ENCODE results near the gene HES3.

The HES3 gene

DNA sequence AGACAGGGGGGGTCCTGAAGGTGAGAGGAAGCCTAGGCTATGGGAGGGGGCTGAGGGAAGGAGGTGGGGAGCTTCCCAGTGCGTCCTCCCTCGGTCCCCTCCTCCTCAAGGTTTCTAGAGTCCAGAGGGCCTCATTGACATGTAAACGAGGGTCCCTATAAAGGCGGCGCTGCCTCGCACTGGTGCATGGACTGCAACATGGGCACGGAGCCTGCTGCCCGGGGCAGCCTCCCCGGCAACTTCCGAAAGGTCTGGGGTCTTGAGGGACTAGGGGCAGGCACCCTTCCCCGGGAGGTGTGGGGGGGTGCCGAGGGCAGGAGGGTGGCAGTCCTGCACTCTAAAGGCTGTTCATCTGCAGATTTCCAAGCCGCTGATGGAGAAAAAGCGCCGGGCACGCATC is at the start of gene HES3:
Gene HES3 (plus strand): TSS at position 187 of the 400 bp plus-strand sequence. CDS start 187 bp downstream, at position 374.
- DNase-seq (ENCODE audit: low spot score), result no peak

GRCh38 chr1:6197746-6198427 is 46.1 kb upstream of the HES3 start:
- no peak for DNase-seq (ENCODE audit: low spot score)

DNA sequence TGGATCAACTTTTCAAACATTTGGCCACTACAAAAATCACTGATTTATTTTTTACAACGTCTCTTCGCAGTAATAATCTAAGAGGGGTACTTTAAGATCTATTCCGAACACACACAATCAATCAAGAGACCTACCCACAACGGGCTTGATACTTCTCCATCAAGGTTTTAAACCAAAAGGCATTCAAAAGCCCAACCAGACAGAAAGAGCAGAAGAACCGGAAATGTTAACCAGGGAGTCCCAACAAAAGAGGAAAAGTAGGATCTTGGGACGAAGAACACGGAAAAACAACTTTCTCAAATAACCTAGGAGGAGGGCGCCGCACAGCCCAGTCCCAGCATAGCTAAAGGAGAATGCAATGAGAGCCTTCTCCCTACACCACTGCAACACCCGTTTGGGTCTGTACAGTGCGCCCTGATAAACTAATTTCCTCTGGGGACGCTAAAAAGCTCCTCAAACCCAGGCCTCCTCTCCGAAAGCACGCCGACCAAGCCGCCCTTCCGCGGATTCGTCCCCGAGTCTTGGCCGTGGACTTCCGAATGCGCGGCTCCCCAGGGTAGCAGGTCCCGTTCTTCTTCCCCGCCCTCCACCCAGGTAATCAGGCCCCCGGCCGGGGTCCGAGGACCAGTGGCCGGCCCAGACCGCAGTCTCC is 45.2 kb upstream of the HES3 start:
- DNase-seq (ENCODE audit: low spot score), result no peak

GRCh38 chr1:6199298-6200187 is 44.4 kb upstream of the HES3 start, which contains the start of gene RPL22:
RPL22 (minus strand) TSS chr1:6199595; CDS start chr1:6199573, 22 bp downstream.
- peak; percentile 89 for DNase-seq (ENCODE audit: low spot score)

DNA sequence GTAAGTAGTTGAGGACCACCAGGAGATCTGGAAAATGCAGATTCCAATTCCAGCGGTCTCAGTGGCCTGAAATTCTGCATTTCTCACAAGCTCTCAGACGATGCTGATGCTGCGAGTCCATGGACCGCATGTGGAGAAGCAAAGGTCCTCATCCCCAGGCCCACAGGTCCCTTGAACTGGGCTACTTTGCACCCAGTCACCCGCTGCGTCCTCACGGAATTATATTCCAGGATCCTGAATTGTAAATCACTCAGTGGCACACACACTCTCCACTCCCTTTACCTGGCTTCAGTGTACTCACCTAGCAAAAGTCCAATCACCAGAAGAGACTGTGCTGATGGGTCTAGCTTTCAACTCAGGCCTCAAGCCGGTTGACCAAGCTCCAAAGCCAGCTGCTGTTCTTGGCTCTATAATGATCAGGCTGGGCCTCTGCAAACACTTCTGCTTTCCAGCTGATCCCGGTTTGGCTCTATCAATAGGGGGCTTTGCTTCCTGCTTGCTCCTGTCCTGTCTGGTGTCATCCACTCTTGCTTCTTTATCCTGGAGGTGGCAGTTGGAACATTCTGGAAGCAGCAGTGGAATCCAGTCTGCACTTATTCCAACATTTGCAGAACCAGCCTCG is 43.7 kb upstream of the HES3 start:
- DNase-seq (ENCODE audit: low spot score), result no peak

DNA sequence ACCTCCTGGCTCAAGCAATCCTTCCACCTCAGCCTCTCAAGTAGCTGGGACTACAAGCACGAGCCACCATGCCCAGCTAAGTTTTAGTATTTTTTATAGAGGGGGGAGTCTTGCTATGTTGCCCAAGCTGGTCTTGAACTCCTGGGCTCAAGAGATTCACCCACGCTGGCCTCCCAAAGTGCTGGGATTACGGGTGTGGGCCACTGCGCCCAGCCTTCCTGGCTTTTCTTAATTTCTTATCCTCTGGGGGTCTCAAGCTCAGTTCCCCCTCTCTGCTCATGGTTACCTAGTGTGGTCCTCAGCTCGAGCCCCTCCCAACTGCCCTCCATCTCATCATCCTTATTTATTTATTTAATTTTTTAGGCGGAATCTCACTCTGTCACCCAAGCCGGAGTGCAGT is 41.7 kb upstream of the HES3 start:
- no peak for DNase-seq (ENCODE audit: low spot score)

DNA sequence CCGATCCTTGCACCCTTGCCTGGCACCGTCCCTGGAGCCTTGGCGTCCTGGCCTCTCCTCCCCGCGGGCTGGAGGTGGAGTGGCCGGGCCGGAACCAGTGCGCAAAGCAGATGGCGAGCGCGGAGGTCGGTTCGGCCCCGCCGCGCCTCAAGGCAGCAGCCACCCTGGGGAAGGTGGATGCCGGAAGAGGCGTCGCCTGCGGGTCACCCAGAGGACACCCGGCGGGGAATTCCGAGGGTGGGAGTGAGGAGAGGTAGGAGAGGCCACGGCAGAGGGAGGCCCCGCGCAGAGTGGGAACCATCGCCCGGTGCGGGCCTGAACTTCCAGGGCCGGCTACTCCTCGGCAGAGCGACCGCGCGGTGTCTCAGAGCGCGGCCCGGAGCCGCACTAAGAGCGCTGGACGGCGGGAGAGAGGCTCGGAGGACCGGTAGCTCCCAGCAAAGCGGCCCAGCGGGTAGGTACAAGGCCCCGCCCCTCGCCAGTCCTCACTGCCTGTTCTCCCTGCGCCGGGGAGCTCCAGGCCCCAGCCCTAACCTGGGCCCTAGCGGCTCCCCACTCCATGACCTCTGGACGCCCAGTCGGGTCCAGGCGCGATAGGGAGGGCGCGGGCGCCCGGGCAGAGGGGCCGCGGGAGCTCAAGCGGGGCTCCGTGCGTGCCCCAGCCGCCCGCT is 38.0 kb upstream of the HES3 start, which contains the start of gene RNF207:
Gene RNF207 (plus strand): TSS at position 271 of the 671 bp plus-strand sequence. CDS start 417 bp downstream, outside the sequence.
- peak; percentile 84 for DNase-seq (ENCODE audit: low spot score)

DNA sequence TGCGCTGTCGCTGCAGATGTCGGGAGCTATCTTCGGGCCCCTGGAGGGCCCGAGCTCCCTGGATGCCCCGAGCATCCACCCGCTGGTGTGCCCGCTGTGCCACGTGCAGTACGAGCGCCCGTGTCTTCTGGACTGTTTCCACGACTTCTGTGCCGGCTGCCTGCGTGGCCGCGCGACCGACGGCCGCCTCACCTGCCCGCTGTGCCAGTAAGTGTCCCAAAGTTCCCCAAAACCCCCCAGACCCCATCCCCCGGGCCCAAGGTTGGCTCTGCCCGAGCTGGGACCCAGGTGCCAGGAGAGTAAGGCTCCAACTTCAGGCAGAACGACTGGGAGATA is 37.5 kb upstream of the HES3 start:
- DNase-seq (ENCODE audit: low spot score), result no peak

DNA sequence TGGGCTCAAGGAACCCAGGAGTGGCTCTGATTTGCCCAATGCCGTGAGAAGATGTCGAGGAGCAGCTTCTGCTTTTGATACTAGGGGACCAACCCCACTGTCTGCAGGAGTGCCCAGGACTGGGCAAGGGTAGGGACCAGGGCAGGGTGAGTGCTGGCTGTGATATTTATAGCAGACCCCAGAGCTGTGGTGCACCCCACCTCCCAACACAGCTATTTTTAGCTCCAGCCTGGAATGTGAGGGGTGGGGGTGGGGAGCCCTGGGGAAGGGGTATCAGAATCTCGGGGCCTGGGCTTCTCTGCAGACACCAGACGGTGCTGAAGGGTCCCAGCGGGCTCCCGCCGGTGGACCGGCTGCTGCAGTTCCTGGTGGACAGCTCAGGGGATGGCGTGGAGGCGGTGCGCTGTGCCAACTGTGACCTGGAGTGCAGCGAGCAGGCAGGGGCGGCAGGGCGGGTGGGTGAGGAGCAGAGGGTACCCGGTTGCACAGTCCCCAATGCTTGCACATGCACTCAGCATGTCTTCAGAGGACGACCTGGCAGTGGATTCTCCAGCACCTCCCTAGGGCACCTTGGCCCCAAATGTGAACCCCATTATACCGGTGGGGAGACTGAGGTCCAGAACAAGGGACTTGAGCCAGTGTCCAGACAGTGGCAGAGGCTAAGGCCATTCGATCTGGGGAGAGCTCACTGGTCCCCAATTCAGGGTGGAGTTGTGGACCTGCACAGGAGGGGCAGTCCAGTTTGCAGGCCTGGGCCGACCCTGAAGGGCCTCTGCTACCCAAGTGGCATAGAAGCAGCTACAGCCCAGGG is 36.7 kb upstream of the HES3 start:
- no peak for DNase-seq (ENCODE audit: low spot score)

- no peak for DNase-seq (ENCODE audit: low spot score)
Measured at GRCh38 chr1:6207921-6208320, 36.1 kb upstream of the HES3 start.

- peak; percentile 71 for DNase-seq (ENCODE audit: low spot score)
Measured at GRCh38 chr1:6208723-6209660, 35.0 kb upstream of the HES3 start.

- DNase-seq (ENCODE audit: low spot score), result peak; percentile 63
Measured at GRCh38 chr1:6209661-6210580, 34.1 kb upstream of the HES3 start.

DNA sequence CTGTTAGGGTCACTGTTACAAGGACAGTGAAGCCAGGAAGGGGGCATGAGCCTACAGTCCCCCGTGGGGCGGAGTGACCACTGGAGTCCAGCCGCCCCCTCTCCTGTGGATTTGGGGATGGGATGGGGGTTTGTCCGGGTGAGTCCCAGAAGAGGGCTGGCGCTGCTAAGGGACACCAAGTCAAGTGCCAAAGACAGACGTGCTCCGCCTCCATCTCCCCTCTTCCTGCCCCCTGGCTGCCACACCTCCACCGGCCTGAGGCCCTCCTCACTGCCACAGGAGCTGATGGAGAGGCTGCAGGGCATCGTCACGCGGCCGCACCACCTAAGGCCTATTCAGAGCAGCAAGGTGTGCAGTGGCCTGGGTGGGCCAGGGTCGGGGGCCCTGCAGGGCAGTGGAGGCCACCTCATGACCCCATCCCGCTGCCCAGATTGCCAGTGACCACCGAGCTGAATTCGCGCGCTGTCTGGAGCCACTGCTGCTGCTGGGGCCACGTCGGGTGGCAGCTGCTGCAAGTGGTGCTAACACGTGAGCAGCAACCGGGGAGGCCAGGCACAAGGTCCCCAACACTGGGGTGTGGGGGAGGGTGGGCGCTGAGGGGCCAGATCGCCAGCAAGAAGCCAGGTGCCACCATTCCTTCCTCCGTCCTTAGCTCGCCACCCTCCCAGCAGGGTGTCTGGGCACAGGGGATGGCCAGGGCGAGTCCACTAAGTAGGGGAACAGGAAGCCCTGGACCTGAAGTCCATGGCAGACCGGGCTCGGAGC is 33.2 kb upstream of the HES3 start:
- DNase-seq (ENCODE audit: low spot score), result no peak

DNA sequence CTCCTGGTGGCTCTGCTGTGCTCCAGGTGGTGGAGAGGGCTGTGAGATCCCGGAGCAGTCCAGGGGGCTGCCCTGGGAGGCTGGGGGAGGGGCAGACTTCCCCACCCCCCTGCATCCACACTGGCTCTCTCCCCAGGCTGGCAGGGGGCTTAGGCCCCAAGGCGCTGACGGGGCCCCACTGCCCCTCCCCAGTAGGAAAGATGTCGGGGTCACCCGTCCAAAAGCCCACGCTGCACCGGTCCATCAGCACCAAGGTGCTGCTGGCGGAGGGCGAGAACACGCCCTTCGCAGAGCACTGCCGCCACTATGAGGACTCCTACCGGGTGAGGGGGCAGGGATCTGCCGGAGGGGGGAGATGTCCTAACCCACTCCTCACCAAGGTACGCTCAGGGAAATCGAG is 32.2 kb upstream of the HES3 start:
- DNase-seq (ENCODE audit: low spot score), result no peak

GRCh38 chr1:6212193-6212959 is 31.6 kb upstream of the HES3 start:
- DNase-seq (ENCODE audit: low spot score), result no peak

DNA sequence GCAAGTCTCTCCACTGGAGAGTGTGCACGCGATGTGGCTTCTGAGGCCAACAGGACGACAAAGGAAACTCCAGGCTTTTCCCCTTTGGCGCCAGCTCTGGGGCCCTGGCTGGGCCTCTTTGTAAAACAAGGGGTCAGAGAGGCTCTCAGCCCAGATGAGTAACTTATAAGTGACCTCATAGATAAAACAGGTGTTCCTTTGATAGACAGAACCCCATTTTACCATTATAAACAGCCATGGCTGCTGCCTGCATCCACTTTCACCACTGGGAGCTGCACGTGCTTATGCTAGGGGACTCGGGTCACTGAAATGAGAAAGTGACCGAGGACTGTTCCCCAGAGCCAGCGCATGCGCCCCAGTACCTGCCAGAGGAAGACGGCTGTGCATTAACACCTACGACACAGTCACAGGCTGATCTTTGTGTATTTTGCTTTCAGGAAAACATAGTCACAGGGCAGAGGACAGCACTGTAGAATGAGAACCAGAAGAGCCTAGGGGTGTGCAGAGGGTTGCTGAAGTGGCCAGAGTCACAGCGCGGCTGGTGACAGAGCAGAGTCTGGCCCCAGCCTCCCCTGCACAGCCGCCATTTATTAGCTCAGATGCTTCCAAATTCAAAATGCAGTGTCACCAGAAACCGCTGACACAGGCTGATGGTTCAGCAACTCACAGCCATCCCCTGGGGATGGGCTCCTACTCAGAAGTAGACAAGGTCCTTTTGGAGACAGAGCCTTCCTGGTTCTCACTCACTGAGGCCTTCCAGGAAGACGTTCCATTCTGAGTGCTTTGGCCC is 25.4 kb upstream of the HES3 start:
- no peak for DNase-seq (ENCODE audit: low spot score)
